ENCODE results near the gene APOC4.
A peak's percentile ranks its signal among the peaks of the same experiment; 100 is the strongest.
"Not testable (repeated sequence)": the region's sequence is repeated elsewhere in the genome, so short reads cannot be mapped to it uniquely, and the experiment has no call there.

APOC4 gene

GRCh38 chr19:44942067-44942571 is at the start of gene APOC4:
TSS of gene APOC4 (plus strand) at chr19:44942237. CDS start at chr19:44942278, 41 bp downstream.
- DNase-seq (ENCODE audit: low read depth in 2 of 2): no peak

- DNase-seq (ENCODE audit: low read depth in 2 of 2): no peak
Measured at GRCh38 chr19:44892932-44893331, 49.1 kb upstream of the APOC4 start.

- DNase-seq (ENCODE audit: low read depth in 2 of 2): no peak
Measured at GRCh38 chr19:44893332-44894051, 48.5 kb upstream of the APOC4 start.

- no peak for DNase-seq (ENCODE audit: low read depth in 2 of 2)
Measured at GRCh38 chr19:44894052-44894400, 48.0 kb upstream of the APOC4 start.

- DNase-seq (ENCODE audit: low read depth in 2 of 2): no peak
Measured at GRCh38 chr19:44894946-44895345, 47.1 kb upstream of the APOC4 start.

- no peak for DNase-seq (ENCODE audit: low read depth in 2 of 2)
Measured at GRCh38 chr19:44897835-44898234, 44.2 kb upstream of the APOC4 start.

- no peak for DNase-seq (ENCODE audit: low read depth in 2 of 2)
Measured at GRCh38 chr19:44900328-44901244, 41.5 kb upstream of the APOC4 start.

GRCh38 chr19:44903216-44903601 is 38.8 kb upstream of the APOC4 start:
- no peak for DNase-seq (ENCODE audit: low read depth in 2 of 2)

- peak; percentile 49 to 67 for DNase-seq (ENCODE audit: low read depth in 2 of 2)
Measured at GRCh38 chr19:44903602-44904425, 38.2 kb upstream of the APOC4 start.

GRCh38 chr19:44904426-44904994 is 37.5 kb upstream of the APOC4 start:
- no peak for DNase-seq (ENCODE audit: low read depth in 2 of 2)

- no peak for DNase-seq (ENCODE audit: low read depth in 2 of 2)
Measured at GRCh38 chr19:44905437-44906160, 36.4 kb upstream of the APOC4 start, which contains the start of gene APOE. TSS of gene APOE (plus strand) at chr19:44905796. CDS start at chr19:44906625, 829 bp downstream.

- DNase-seq (ENCODE audit: low read depth in 2 of 2): no peak
Measured at GRCh38 chr19:44907613-44908012, 34.4 kb upstream of the APOC4 start.

GRCh38 chr19:44908074-44908835 is 33.8 kb upstream of the APOC4 start:
- no peak for DNase-seq (ENCODE audit: low read depth in 2 of 2)

GRCh38 chr19:44908836-44909261 is 33.2 kb upstream of the APOC4 start:
- DNase-seq (ENCODE audit: low read depth in 2 of 2): no peak

- no peak for DNase-seq (ENCODE audit: low read depth in 2 of 2)
Measured at GRCh38 chr19:44909775-44910174, 32.3 kb upstream of the APOC4 start.

GRCh38 chr19:44911896-44912295 is 30.1 kb upstream of the APOC4 start:
- not testable (repeated sequence) for DNase-seq (ENCODE audit: low read depth in 2 of 2)

- DNase-seq (ENCODE audit: low read depth in 2 of 2): no peak
Measured at GRCh38 chr19:44912854-44913253, 29.2 kb upstream of the APOC4 start.

- not testable (repeated sequence) for DNase-seq (ENCODE audit: low read depth in 2 of 2)
Measured at GRCh38 chr19:44913512-44914432, 28.3 kb upstream of the APOC4 start.

All from stimulated activated CD4-positive, alpha-beta T cell treated with anti-CD3 and anti-CD28 coated beads, Interleukin-15, amount 100 ng/mL, for 48 hours (primary cell).